B cell (primary cell): ENCODE data around the gene FXYD4. TPM values are rescaled to one million over a fixed set of nuclear protein-coding genes. Genes with fewer than 3 reads are reported as not detected.

Source experiments
- ATAC-seq: fragments of 200-7000 bp; cut with Tn5 transposase; one replicate; pipeline ENCODE4 v1.10.0; 2021; ENCODE audit warnings: low read depth, mild to moderate bottlenecking, moderate number of reproducible peaks, moderate library complexity
- CTCF ChIA-PET: fragments of 350-600 bp; sonication (Branson Sonifier 250); formaldehyde crosslinking; loops from one replicate; lab custom pipeline; 2021; ENCODE audit warnings: antibody characterized with exemption, inconsistent platforms; lab: Charles Lee
- POLR2A ChIA-PET: fragments of 350-600 bp; sonication (Branson Sonifier 250); formaldehyde crosslinking; loops from one replicate; lab custom pipeline; 2021; ENCODE audit warnings: antibody characterized with exemption; lab: Charles Lee
- DNase-seq: peaks from one replicate; pipeline ENCODE4 v3.0.0; 2013
- H2AFZ ChIP-seq: 2 replicates; pipeline ENCODE4 v1.6.1; 2012; ENCODE audit warnings: mild to moderate bottlenecking, low read depth, low read length; ENCODE audit not compliant: insufficient read depth, poor library complexity, severe bottlenecking
- H3K27ac ChIP-seq, 2 donors: 1 replicate in 1 of 2; 2 replicates in 1 of 2; pipeline ENCODE4 v1.5.1; 2012 to 2013; ENCODE audit warnings: low read length in 2 of 2, mild to moderate bottlenecking in 2 of 2, moderate library complexity in 1 of 2
- H3K27me3 ChIP-seq, 4 experiments: fragments of 200-600 bp in 1 of 4; sonication (generic) in 1 of 4; replicated peaks in 1 of 4; 1 replicate in 2 of 4; 2 replicates in 2 of 4; pipeline versions ENCODE4 v1.6.1 to v1.7.0; 2013 to 2016; ENCODE audit warnings: low read length in 3 of 4, mild to moderate bottlenecking in 2 of 4, mixed read lengths in 1 of 4, moderate library complexity in 1 of 4; ENCODE audit not compliant: insufficient read depth in 4 of 4, control insufficient read depth in 3 of 4; ENCODE audit errors: control extremely low read depth in 1 of 4
- H3K36me3 ChIP-seq, 2 experiments: replicated peaks in 1 of 2; 1 replicate in 1 of 2; 2 replicates in 1 of 2; pipeline versions ENCODE4 v1.6.1 to v1.7.1; 2013; ENCODE audit warnings: low read length in 1 of 2; ENCODE audit not compliant: insufficient read depth in 2 of 2, control insufficient read depth in 1 of 2; ENCODE audit errors: control extremely low read depth in 1 of 2, extremely low read depth in 1 of 2
- H3K4me1 ChIP-seq, 2 donors: fragments of 200-600 bp in 1 of 2; sonication (generic) in 1 of 2; 1 replicate in 1 of 2; 2 replicates in 1 of 2; pipeline versions ENCODE4 v1.5.1 to v1.6.1; 2013 to 2017; ENCODE audit warnings: low read length in 2 of 2; ENCODE audit not compliant: control insufficient read depth in 2 of 2, insufficient read depth in 2 of 2
- H3K4me2 ChIP-seq: replicated peaks from 2 replicates; pipeline ENCODE3; 2012; ENCODE audit warnings: mild to moderate bottlenecking, low read depth, low read length; ENCODE audit not compliant: poor library complexity, severe bottlenecking
- H3K4me3 ChIP-seq, 5 experiments: fragments of 200-600 bp in 1 of 5; sonication (generic) in 1 of 5; 1 replicate in 3 of 5; 2 replicates in 2 of 5; pipeline versions ENCODE4 v1.5.1 to v1.7.0; 2011 to 2016; ENCODE audit warnings: low read length in 4 of 5, mild to moderate bottlenecking in 4 of 5, low read depth in 2 of 5, control low read depth in 1 of 5, moderate library complexity in 1 of 5; ENCODE audit not compliant: insufficient read depth in 1 of 5; ENCODE audit errors: control extremely low read depth in 1 of 5, extremely low read depth in 1 of 5
- H3K79me2 ChIP-seq: fragments of 200-600 bp; sonication (generic); one replicate; pipeline ENCODE4 v1.6.0; 2016; ENCODE audit warnings: low read length; ENCODE audit not compliant: control insufficient read depth, insufficient read depth
- H3K9ac ChIP-seq: fragments of 200-600 bp; sonication (generic); 2 replicates; pipeline ENCODE4 v1.6.1; 2017; ENCODE audit warnings: mild to moderate bottlenecking, low read length, moderate library complexity
- H3K9me3 ChIP-seq, 3 donors: one replicate each; pipeline versions ENCODE4 v1.6.1 to v1.7.1; 2013; ENCODE audit warnings: low read length in 2 of 3; ENCODE audit not compliant: control insufficient read depth in 2 of 3, insufficient read depth in 1 of 3; ENCODE audit errors: control extremely low read depth in 1 of 3
- H4K20me1 ChIP-seq: 2 replicates; pipeline ENCODE4 v1.6.0; 2012; ENCODE audit warnings: mild to moderate bottlenecking, low read length; ENCODE audit not compliant: insufficient read depth, control insufficient read depth, poor library complexity, severe bottlenecking
- H3K27ac Mint-ChIP-seq: one replicate; pipeline ENCODE4 v1.8.0; 2021; ENCODE audit warnings: mixed read lengths
- H3K27me3 Mint-ChIP-seq: one replicate; pipeline ENCODE4 v1.8.0; 2021; ENCODE audit warnings: mixed read lengths
- H3K4me1 Mint-ChIP-seq: one replicate; pipeline ENCODE4 v1.8.0; 2021; ENCODE audit warnings: mixed read lengths
- H3K4me3 Mint-ChIP-seq: one replicate; pipeline ENCODE4 v1.8.0; 2021; ENCODE audit warnings: mixed read lengths
- H3K9me3 Mint-ChIP-seq: one replicate; pipeline ENCODE4 v1.8.0; 2022; ENCODE audit warnings: mixed read lengths; ENCODE audit not compliant: insufficient read depth
- CTCF ChIP-seq: fragments of 200-600 bp; IDR thresholded peaks from one replicate; pipeline ENCODE4 v1.8.0; 2022; ENCODE audit warnings: antibody characterized with exemption, mild to moderate bottlenecking
- EZH2 ChIP-seq: IDR thresholded peaks from 2 replicates; pipeline ENCODE4 v1.6.1; 2012; ENCODE audit warnings: borderline replicate concordance, low read depth, mild to moderate bottlenecking, moderate library complexity, low read length; ENCODE audit not compliant: insufficient read depth, poor library complexity, severe bottlenecking
- WGBS: methylation state at CpG from one replicate; pipeline ENCODE4 v1.1.5; 2013; ENCODE audit warnings: missing lambda C conversion rate; ENCODE audit not compliant: insufficient coverage; 5-methylcytosine and 5-hydroxymethylcytosine counted together
- intact Hi-C: fragments of 100-400 bp; cut with micrococcal nuclease; formaldehyde crosslinking; loops from one replicate; pipeline ENCODE4 v1.10.0; 2022
- polyA plus RNA-seq: library from polyadenylated mRNA; depleted of rRNA; stranded (reverse); fragments of >200 nt; gene quantifications from 2 replicates; pipeline ENCODE4 v1.2.3, GENCODE V29; 2012
- total RNA-seq, 2 donors: library from RNA; stranded (reverse); fragments of 120-200 nt in 1 of 2; gene quantifications; 1 replicate in 1 of 2; 2 replicates in 1 of 2; pipeline versions ENCODE4 v1.2.3 to v1.2.4, GENCODE V29; 2013 to 2022

The FXYD4 gene
- total and polyA plus RNA-seq, 2 donors (not counting 1 experiment from before 2014, with no cell fraction given), result not detected

DNA sequence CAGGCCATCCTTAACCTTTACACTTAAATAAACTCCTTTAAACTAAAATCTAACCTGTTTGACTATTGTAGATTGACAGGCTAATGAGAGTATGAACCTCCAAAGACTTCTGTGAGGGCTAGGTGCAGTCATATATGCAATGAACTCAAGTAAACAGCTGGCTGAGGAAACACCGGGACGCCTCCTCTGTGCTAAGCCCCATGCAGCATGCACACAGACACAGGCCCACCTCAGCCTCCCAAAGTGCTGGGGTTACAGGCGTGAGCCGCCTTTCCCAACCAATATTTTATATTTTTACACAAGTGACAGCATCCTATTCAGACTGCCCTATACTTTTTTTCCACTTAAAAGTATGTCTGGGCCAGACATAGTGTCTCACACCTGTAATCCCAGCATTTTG, 1.5 kb upstream of the FXYD4 start:
- Mint-ChIP-seq H3K27ac (no peak overlapping the region), H3K9me3 (no peaks in the 10 kb centered on the region), H3K4me1 (no peaks in the 10 kb centered on the region), H3K4me3 (no peak overlapping the region), H3K27me3 (peaks cover 6% of the 10 kb centered on the region)
- Histone ChIP-seq H3K9me3 (peaks cover 0 to 11% (median 0%) of the 10 kb centered on the region in 3 donors), H2AFZ (no peak overlapping the region), H3K27me3 (no peaks in the 10 kb centered on the region), H3K4me1 (no peaks in the 10 kb centered on the region), H4K20me1 (no peaks in the 10 kb centered on the region), H3K27ac (no peak overlapping the region), H3K36me3 (no peaks in the 10 kb centered on the region), H3K4me3 (no peak overlapping the region), H3K9ac (no peak overlapping the region), H3K79me2 (no peaks in the 10 kb centered on the region), H3K4me2 (no peak overlapping the region)
- CTCF ChIA-PET, result no interaction called here
- DNase-seq (no peak), ATAC-seq (no peak)
- TF ChIP-seq EZH2, result no peak
- TF ChIP-seq CTCF, result no peak
- intact Hi-C loops, result no loop called here
- POLR2A ChIA-PET, result no interaction called here
- 89% methylated on average over 4 of the region's 4 CpGs for WGBS

DNA sequence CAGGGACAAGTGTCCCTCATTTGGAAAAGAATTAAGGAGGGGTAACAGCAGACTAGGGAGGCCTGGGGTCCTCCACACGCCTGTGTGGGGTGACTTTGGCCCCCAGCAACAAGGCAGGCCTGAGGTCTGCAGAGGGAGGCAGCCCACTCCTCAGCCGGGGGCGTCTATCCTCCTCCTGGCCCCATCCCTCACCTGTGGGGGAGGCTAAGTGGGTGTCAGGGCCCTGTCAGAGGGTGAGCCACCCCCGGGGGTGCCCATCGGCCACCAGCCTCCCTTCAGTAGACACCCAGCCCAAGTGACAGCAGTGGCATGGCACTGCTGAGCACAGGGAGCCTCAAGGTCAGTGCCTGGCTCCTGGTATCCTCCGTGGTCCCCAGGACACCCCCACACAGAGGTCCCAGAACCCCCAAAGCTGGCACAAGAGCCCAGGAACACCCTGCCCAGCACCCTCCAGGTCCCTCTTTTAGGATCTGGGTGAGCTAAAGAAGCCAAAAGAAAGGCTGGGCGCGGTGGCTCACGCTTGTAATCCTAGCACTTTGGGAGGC, 693 bp upstream of the FXYD4 start:
- intact Hi-C loops, result no loop called here
- Histone ChIP-seq H4K20me1 (no peaks in the 10 kb centered on the region), H2AFZ (no peak overlapping the region), H3K4me3 (no peak overlapping the region), H3K27ac (no peak overlapping the region), H3K27me3 (no peaks in the 10 kb centered on the region), H3K4me1 (no peaks in the 10 kb centered on the region), H3K79me2 (no peaks in the 10 kb centered on the region), H3K9me3 (peaks cover 0 to 11% (median 0%) of the 10 kb centered on the region in 3 donors), H3K4me2 (no peak overlapping the region), H3K9ac (no peak overlapping the region), H3K36me3 (no peaks in the 10 kb centered on the region)
- DNase-seq (no peak), ATAC-seq (no peak)
- H3K9me3 Mint-ChIP-seq, result no peaks in the 10 kb centered on the region
- no peaks in the 10 kb centered on the region for H3K4me1 Mint-ChIP-seq
- no peak overlapping the region for H3K27ac Mint-ChIP-seq
- WGBS, result 92% methylated on average over 6 of the region's 9 CpGs
- ChIA-PET POLR2A (no interaction called here), CTCF (interaction anchor here (0.8 kb wide), 1 partner anchor 91 kb away, joined by 3 read pairs; no protein-coding TSS in a partner anchor)
- TF ChIP-seq CTCF (no peak), EZH2 (no peak)
- peaks cover 6% of the 10 kb centered on the region for H3K27me3 Mint-ChIP-seq
- H3K4me3 Mint-ChIP-seq, result no peak overlapping the region
